Activated naive CD8-positive, alpha-beta T cell treated with anti-CD3 and anti-CD28 coated beads, Interleukin-2, amount 50 U/mL, for 16 hours (primary cell): ENCODE results near the gene ALG9.

Source experiments
- DNase-seq: peaks from one replicate; pipeline ENCODE4 v3.0.0-alpha.2; 2020; ENCODE audit warnings: low read depth, low spot score

The ALG9 gene

GRCh38 chr11:111765984-111766833 is 105.2 kb downstream of the ALG9 start, which contains the start of gene PPP2R1B:
Gene PPP2R1B, minus strand, starts transcription at chr11:111766389. Its CDS starts 28 bp downstream, at chr11:111766361.
- DNase-seq = peak; percentile 23

DNA sequence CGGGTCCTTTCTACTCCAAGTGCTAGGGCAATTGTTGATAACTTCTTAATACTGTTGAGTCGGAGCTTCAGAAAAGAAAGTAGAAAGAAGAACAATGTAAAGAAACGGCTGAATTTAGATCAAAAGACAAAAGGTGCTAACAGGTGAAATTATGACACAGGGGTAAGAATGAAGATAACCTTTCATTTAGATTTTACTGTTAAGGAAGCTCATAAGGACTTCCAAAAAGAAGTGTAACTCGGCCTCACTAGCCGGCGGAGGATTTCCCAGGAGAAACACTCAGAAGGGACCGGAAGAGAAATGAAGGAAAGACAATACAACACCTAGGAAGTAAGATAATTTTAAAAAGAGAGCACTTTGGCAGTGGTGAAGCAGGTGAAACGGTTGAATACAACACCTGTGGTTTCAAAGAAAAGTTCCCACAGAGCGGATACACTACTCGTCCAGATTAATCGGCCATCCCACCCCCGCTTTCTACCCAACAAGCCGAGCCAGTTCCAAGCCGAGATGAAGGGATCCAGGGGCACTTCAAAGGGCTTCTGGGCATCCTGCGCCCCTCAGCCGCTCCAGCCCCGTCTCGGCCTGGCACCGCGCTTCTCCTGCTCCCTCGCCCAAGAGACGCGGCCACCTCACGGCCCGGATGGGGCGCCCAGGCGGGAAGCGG is 105.9 kb downstream of the ALG9 start:
- DNase-seq = no peak

DNA sequence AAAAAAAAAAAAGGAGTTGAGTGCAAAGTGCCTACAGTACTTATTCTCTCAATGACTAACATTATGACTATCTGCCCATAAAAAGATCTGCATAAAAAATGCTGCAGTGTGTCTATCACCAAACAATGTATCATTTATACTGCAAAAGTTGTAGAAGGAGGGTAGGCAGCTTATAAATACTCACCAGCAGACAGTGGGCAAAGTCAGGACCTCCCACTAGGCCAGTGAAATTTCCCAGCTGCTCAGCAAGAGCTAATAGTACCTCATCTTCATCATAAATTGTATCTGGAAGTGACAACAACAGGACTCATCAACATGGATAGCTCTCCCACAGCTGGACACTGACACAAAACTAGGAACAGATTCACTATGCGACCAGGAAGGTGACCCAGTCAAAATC is 106.8 kb downstream of the ALG9 start:
- DNase-seq = no peak

DNA sequence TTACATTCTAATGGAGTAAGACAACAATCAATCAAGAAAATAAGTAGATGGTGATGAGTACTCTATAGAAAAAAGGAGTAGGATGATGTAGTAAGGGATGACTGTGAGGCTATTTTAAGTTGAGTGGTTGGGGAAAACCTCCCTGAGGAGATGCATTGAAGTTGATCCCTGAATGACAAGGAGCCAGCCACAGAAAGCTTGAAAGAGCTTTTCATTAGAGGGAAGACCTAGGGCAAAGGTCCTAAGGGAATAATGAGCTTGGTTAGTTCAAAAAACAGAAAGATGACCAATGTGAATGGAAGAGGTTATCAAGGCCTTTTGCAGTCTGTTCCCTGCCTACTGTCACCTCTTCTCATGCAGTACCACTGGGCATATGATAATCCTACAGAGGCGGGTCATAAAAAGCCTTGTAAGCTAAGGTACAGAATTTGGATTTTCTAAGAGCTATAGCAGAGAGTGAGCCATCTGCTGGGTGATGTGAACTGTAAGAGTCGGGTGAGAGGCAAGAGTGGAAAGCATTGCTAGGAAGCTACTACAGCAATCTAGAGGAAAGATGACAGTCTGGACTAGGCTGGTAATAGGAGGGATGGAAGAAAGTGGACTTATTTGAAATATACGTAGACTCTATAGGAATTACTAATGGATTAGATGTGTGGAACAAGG is 108.3 kb downstream of the ALG9 start:
- DNase-seq = no peak

GRCh38 chr11:111762526-111762925 is 108.9 kb downstream of the ALG9 start:
- no peak for DNase-seq

DNA sequence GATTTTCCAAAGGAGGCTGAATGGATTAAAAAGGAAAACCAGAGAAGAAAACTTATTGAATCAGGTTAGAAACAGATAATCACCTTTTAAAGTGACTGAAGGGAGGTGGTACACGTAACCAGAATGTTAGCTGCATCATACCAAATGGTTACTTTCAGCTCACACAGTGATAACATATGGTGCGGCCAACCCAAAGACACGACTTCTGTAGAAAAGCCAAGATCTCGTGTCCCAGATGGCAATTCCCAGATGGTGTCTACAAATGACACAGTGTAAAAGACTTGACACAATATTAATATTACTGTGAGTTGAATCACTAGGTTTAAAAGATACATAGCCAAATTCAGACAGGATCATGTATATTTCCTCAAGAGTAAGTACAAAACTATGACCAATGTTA is 110.3 kb downstream of the ALG9 start:
- no peak for DNase-seq

DNA sequence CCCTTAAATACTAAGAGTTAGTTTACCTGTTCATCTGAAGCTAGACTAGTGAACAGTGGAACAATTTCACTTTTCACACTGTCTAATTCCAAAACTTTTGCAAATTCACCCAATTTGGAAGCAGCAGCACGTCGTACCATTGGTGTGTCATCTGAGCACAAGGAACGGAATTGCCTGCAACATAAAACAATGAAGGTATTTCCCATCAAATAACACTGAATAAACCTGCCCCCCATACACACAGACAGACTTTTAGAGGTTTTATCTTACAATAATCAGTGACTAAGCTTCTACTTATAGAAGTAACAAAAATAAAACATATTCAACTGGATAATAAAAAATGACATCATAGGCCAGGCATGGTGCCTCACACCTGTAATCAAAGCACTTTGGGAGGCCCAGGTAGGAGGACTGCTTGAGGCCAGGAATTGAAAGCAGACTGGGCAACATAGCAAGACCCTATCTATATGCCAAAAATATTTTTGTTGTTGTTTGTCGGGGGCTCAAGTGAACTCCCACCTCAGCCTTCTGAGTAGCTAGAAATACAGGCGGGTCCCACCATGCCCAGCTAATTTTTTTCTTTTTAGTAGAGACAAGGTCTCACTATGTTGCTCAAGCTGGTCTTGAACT is 111.5 kb downstream of the ALG9 start:
- DNase-seq = no peak

DNA sequence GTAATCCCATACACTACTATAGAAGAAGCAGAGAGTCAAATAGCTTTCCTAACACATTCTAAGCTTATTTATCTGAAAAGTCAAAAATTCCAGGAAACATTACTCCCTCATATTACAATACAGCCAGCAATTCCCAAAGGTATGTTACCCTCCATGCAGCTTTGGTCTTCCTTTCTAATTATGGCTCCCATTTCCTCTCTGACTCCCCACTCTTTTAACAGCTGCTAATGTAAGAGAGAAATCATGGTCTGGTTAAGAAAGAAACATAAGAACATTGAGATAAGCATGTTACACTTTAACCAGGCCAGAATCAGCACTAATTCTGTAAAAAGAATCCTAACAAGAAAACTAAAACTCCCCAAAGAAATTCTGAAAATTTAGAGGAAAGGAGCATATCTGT is 112.0 kb downstream of the ALG9 start:
- DNase-seq = no peak

DNA sequence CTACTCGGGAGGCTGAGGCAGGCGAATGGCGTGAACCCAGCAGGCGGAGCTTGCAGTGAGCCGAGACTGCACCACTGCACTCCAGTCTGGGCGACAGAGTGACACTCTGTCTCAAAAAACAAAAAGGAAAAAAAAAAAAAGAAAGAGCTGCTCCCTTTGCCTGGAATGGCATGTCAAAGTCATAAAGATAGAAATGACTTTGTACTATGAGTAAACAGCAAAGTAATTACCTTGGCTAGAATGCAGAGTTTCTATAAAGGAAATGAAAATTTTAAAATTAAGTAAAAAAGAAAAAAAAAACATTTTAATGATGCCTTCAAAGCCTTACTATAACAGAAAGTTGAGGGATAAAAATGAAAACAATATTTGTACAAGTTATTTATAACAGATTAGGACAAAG is 115.3 kb downstream of the ALG9 start:
- no peak for DNase-seq

- DNase-seq = no peak
Observed at GRCh38 chr11:111749646-111750045, 121.7 kb downstream of the ALG9 start.

DNA sequence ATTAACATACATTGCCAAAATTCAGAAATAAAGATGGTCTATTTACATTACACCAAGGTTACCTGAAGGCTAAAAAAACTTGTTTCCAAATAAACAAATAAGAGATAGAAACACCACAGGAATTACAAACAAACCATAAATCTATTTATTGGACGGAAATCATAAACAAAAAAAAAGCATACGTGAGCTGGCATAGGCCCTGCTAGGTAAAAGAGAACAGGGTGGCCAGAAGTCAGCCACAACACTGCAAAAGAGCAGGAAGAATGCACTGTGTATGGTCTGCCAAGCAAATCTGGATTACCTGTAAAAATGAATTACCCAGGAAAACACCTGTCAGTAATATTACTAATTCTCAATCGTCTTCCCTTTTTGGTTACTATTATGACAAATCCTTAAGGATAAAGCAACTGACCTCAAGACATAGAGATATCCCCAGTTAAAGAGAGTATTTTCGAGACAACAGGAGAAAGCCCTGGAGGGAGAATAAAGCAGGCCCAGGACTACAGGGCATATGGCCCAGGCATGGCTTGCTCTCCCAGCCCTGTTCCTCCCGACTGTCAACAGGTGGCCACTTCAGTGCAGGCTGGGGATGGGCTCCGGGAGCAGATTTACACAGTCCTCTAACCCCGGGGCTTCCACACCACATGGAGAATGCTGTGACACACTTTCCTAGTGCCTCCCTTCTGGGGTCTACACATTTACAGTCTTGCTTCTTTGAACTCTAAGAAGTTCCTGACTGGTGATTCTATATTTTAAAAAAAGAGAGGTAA is 123.2 kb downstream of the ALG9 start:
- no peak for DNase-seq

- DNase-seq = no peak
Observed at GRCh38 chr11:111745719-111746504, 125.5 kb downstream of the ALG9 start.

DNA sequence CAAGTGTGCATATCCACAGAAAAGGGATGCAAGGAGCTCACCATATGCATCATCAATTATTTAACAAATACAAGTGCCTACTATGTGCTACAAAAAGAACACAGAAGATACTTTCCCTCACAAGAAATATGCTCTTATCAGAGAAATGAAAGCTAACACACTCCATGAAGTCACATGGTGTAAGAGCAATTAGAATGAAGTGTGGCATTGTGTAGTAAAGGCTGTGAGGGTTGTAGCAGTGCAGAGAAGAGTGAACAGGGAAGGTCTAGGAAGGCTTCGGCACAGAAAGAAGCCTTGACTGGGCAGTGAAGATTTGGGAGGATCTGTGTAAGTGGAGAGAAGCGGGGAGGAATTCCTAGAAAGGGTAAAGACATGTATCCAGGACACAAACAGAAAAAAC is 127.7 kb downstream of the ALG9 start:
- no peak for DNase-seq

DNA sequence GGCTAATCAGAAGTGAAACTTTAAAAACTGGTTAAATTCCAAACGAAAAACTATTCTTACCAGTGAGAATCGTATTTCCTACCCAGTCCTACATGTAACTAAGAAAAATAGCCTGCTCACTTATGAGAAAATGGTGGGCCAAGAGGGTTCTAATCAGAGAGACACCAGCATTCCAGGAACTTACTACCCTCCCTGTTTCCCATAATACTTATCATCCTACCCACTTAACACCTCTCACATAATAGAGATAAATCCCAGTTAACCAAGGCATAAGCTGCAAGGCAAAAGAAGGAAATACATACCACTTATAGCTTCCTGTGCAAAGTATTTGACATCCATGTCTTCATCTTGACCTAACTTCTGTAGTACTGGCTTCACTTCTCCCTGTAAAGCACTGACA is 129.6 kb downstream of the ALG9 start:
- DNase-seq = no peak

GRCh38 chr11:111739299-111739698 is 132.1 kb downstream of the ALG9 start:
- DNase-seq = no peak

DNA sequence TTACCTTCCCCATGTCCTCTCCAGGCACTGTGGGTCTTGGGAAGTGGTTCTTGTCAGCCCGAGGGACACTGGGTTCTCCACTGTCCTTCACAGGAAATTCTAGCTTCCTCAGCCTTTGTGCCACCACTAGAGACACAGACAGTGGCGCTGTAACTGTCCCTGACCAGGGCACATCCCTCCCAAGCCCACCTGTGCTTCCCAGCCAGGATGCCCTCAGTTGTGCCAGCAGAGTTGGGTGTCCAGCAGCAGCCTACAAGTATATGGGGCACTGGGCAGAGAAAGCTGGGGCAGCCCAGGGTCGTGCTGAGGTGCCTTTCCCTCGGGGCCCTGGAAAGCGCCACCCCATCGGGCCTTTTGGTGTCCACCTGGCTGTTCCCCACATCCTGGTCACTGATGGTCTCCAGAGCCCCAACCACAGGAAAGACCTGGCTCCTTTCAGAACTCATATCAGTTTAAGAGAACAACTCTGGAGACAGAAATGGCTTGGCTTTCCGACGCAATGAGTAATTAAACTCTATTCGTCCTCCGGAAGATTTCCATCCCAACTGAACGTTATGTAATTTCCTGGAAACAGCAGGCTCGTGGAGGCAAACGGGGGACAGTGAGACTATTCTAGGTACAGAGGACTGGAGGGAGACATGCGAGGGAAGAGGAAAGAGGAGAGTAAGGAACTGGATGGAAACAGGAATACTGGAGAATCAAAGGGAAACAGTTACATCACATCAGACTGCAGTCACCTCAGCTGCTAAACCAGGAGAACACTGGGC is 133.8 kb downstream of the ALG9 start:
- no peak for DNase-seq

DNA sequence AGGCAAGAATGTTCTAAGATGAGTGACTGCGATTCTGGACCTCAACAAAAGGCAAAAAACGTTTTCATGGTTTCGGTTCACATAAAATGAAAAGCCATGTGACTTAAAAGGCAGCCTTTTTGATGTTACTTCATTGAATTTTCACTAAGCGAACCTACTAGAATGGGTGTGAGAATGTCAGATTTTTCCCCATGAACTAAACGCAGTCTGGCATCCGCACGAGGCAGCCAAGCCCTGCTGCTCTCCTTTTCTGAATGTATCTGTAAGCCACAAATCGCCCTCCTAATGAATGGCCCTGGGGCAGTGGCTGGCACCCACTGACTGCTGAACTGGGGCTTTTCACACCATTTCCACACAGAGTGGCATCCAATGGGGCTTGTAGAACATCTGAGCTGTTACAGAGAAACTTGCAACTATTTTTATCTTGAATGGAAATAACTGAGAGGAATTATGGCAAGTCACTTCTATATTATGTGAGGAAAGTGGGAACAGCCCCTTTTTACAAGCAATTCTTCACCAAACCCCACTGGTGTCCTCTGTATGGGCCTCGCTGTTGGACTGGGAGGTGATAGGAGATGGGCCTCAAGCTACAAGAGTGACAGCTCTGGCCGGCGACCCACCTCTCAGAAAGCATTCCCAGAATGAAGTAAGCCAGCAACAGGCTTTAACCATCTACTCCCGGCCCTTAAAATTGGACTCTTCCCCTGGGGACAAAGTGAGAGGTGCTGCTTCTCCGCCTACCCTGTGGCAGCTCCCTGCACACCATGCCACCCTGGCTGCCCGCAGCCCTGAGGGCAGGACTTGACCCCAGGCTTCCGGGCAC is 134.5 kb downstream of the ALG9 start:
- DNase-seq = no peak
